ENCODE measurements around the gene ITPKB. TPM values are rescaled to one million over a fixed set of nuclear protein-coding genes. Genes with fewer than 3 reads are reported as not detected.
A peak's percentile ranks its signal among the peaks of the same experiment; 100 is the strongest.

ITPKB gene
- total and polyA plus RNA-seq, 2 of the 13 experiments (the other 11 are each of a cell fraction or from before 2014, with no cell fraction given): not detected

- H3K4me1 ChIP-seq (ENCODE audit: insufficient read depth, low read length): peaks cover 11% of the 10 kb centered on the region
- H3K9me3 ChIP-seq (ENCODE audit: low read length): no peaks in the 10 kb centered on the region; the same call in 1 of the 2 replicates
- peaks cover 0 to 22% of the 10 kb centered on the region in 2 experiments; a peak in 3 of 5 replicates for H3K27me3 ChIP-seq (ENCODE audit: control insufficient read depth in 1 of 2, insufficient read depth in 2 of 2, low read length in 2 of 2)
- in situ Hi-C loops (cut with HindIII; ENCODE audit: extremely low pct_ligation_motif_present, low pct_unique_long_range_greater_than_20kb): no loop called here
- H3K79me2 ChIP-seq (ENCODE audit: insufficient read depth, low read length): no peaks in the 10 kb centered on the region
- intact Hi-C loops (cut with micrococcal nuclease; ENCODE audit: unreplicated experiment): no loop called here
- ATAC-seq: peak; percentile 86
- no peaks in the 10 kb centered on the region for H4K20me1 ChIP-seq (ENCODE audit: insufficient read depth, low read length)
- FAIRE-seq: peak; percentile 21
- H3K4me2 ChIP-seq (ENCODE audit: low read depth, low read length): no peak overlapping the region
- no peak overlapping the region for H3K4me3 ChIP-seq (replicated peaks in 1 of 3; ENCODE audit: insufficient read depth in 1 of 3, low read depth in 2 of 3, low read length in 3 of 3)
- POLR2A ChIA-PET: no interaction called here
- no peak overlapping the region for H2AFZ ChIP-seq (ENCODE audit: low read length)
- BruUV-seq (replicated peaks): no TSS peak
- CTCF ChIA-PET (ENCODE audit: low intra/inter-chr PET ratio, low total read pairs): no interaction called here
- no peak overlapping the region for H3K27ac ChIP-seq (ENCODE audit: extremely low read length, insufficient read depth, low read length)
- WGBS (ENCODE audit: low lambda C conversion rate): 4% methylated on average over 10 of the region's 11 CpGs
- no peak overlapping the region for H3K9ac ChIP-seq (ENCODE audit: insufficient read depth, low read depth, low read length)
- no peaks in the 10 kb centered on the region for H3K36me3 ChIP-seq (replicated peaks in 1 of 2; ENCODE audit: control insufficient read depth in 1 of 2, insufficient read depth in 2 of 2, low read length in 2 of 2)
- DNase-seq (ENCODE audit: low spot score): peak; percentile 27
- TF ChIP-seq TCF7 (IDR thresholded peaks at IDR 0.05; ENCODE audit: low read depth): peak; percentile 59; the same call in 1 of the 2 replicates
- no peak for TF ChIP-seq TAF1 (CRISPR knock-in tag; IDR thresholded peaks at IDR 0.05)
- TF ChIP-seq ZNF878 (CRISPR knock-in tag; IDR thresholded peaks at IDR 0.05): 0 out of 2 replicates have a peak, but pooled peaks have one; percentile 27
- peak; percentile 52; the same call in 1 of the 2 replicates for TF ChIP-seq MAX (IDR thresholded peaks at IDR 0.05)
- TF ChIP-seq CTCF (CRISPR knock-in tag; IDR thresholded peaks at IDR 0.05): peak; percentile 60
- TF ChIP-seq ZNF552 (CRISPR knock-in tag; IDR thresholded peaks at IDR 0.05; ENCODE audit: borderline replicate concordance): no peak
- TF ChIP-seq ZNF446 (CRISPR knock-in tag; IDR thresholded peaks at IDR 0.05): no peak
- no peak for TF ChIP-seq DMAP1 (CRISPR knock-in tag; IDR thresholded peaks at IDR 0.05)
- no peak for TF ChIP-seq DPF2 (CRISPR knock-in tag; IDR thresholded peaks at IDR 0.05; ENCODE audit: borderline replicate concordance, low read depth)
- no peak for TF ChIP-seq JARID2 (CRISPR knock-in tag; IDR thresholded peaks at IDR 0.05; ENCODE audit: insufficient replicate concordance)
- no peak for TF ChIP-seq KLF15 (CRISPR knock-in tag; IDR thresholded peaks at IDR 0.05; ENCODE audit: borderline replicate concordance)
- TF ChIP-seq U2AF2 (IDR thresholded peaks at IDR 0.05; ENCODE audit: low read depth, low read length): no peak
- TF ChIP-seq, protein P1, sequence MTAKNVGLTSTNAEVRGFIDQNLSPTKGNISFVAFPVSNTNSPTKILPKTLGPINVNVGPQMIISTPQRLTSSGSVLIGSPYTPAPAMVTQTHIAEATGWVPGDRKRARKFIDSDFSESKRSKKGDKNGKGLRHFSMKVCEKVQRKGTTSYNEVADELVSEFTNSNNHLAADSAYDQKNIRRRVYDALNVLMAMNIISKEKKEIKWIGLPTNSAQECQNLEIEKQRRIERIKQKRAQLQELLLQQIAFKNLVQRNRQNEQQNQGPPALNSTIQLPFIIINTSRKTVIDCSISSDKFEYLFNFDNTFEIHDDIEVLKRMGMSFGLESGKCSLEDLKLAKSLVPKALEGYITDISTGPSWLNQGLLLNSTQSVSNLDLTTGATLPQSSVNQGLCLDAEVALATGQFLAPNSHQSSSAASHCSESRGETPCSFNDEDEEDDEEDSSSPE (CRISPR knock-in tag; IDR thresholded peaks at IDR 0.05): peak; percentile 62
- no peak for TF ChIP-seq ZNF660 (CRISPR knock-in tag; IDR thresholded peaks at IDR 0.05; ENCODE audit: borderline replicate concordance, low read depth)
- TF ChIP-seq ZNF33A (CRISPR knock-in tag; IDR thresholded peaks at IDR 0.05; ENCODE audit: borderline replicate concordance): no peak
- TF ChIP-seq DNMT1 (CRISPR knock-in tag; IDR thresholded peaks at IDR 0.05): no peak
- TF ChIP-seq HOXA3 (CRISPR knock-in tag; IDR thresholded peaks at IDR 0.05): no peak
- no peak for TF ChIP-seq NFE2L2 (IDR thresholded peaks at IDR 0.05; ENCODE audit: low read length)
- no peak for TF ChIP-seq ZNF816 (CRISPR knock-in tag; IDR thresholded peaks at IDR 0.05; ENCODE audit: borderline replicate concordance)
- no peak for TF ChIP-seq PTBP1 (IDR thresholded peaks at IDR 0.05; ENCODE audit: low read depth, low read length, poor library complexity, severe bottlenecking)
- no peak for TF ChIP-seq BORCS8-MEF2B (CRISPR knock-in tag; IDR thresholded peaks at IDR 0.05)
- TF ChIP-seq SUZ12 (IDR thresholded peaks at IDR 0.05; ENCODE audit: low read depth, low read length): no peak
- no peak for TF ChIP-seq ETV6 (CRISPR knock-in tag; conservative IDR thresholded peaks at IDR 0.05)
- peak; percentile 85 for TF ChIP-seq BHLHE40 (IDR thresholded peaks at IDR 0.05; ENCODE audit: low read length)
Observed at GRCh38 chr1:226626577-226626956, 112.5 kb downstream of the ITPKB start.
